Thyroid gland (tissue), 4 donors: ENCODE measurements around the gene MICOS13.

Source experiments
- CTCF ChIP-seq, 6 experiments: fragments of 200-600 bp in 3 of 6; fragments of 450-650 bp in 3 of 6; sonication (generic) in 3 of 6; IDR thresholded peaks; one replicate each; pipeline ENCODE4 v1.5.1; 2016 to 2019; ENCODE audit warnings: antibody characterized with exemption in 6 of 6, mild to moderate bottlenecking in 2 of 6, inconsistent platforms in 1 of 6, moderate library complexity in 1 of 6
- POLR2A ChIP-seq, 2 donors: fragments of 450-650 bp; IDR thresholded peaks; one replicate each; pipeline ENCODE4 v1.6.1; 2017; ENCODE audit warnings: antibody characterized with exemption in 2 of 2, mild to moderate bottlenecking in 2 of 2, moderate library complexity in 1 of 2

DNA sequence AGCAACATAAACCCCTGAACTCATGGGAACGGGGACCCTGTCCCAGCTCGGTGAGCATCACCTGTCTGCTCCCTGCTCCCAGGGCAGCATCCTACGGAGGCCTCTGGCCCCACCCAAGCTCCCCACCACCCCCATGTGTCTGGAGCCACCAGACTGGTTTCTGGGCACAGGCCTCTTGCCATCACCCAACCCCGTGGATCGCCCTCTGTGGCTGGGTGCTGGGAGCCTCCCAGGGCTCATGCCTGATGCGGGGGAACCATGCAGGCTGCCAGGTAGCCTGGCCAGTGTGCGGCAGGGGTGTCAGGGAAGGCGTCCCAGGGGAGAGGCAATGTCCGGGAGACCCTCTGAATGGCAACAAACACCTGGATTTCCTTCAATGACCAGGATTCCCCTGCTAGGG is 2.7 kb downstream of the MICOS13 start:
- no peak for TF ChIP-seq CTCF (IDR thresholded peaks at IDR 0.05)
- TF ChIP-seq POLR2A (IDR thresholded peaks at IDR 0.05) = no peak
